Uterus (tissue), 2 donors: ENCODE data around the gene LRRC39.

ENCODE experiments used
- POLR2A ChIP-seq, 2 donors: fragments of 450-650 bp; IDR thresholded peaks; one replicate each; pipeline ENCODE4 v1.6.1; 2016; ENCODE audit warnings: antibody characterized with exemption in 2 of 2, mild to moderate bottlenecking in 1 of 2, moderate library complexity in 1 of 2
- TF ChIP-seq, protein P1 (sequence below), 4 experiments: fragments of 200-600 bp in 2 of 4; fragments of 450-650 bp in 2 of 4; sonication (generic) in 2 of 4; IDR thresholded peaks; one replicate each; pipeline ENCODE4 v1.5.1; 2016 to 2019; ENCODE audit warnings: antibody characterized with exemption in 4 of 4, mild to moderate bottlenecking in 2 of 4, moderate library complexity in 1 of 4

DNA sequence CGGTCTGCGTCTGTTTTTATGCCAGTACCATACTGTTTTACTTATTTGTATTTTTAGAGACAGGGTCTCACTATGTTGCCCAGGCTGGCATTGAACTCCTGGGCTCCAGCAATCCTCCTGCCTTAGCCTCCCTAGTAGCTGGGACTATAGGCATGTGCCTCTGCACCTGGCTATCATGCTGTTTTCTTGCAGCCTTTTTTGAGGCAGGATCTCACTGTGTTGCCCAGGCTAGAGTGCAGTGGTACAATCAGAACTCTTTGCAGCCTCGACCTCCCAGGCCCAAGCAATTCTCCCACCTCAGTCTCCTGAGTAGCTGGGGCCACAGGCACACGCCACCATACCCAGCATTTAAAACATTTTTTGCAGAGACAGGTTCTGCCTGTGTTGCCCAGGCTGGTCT, 5.3 kb upstream of the LRRC39 start:
- TF ChIP-seq, protein P1, sequence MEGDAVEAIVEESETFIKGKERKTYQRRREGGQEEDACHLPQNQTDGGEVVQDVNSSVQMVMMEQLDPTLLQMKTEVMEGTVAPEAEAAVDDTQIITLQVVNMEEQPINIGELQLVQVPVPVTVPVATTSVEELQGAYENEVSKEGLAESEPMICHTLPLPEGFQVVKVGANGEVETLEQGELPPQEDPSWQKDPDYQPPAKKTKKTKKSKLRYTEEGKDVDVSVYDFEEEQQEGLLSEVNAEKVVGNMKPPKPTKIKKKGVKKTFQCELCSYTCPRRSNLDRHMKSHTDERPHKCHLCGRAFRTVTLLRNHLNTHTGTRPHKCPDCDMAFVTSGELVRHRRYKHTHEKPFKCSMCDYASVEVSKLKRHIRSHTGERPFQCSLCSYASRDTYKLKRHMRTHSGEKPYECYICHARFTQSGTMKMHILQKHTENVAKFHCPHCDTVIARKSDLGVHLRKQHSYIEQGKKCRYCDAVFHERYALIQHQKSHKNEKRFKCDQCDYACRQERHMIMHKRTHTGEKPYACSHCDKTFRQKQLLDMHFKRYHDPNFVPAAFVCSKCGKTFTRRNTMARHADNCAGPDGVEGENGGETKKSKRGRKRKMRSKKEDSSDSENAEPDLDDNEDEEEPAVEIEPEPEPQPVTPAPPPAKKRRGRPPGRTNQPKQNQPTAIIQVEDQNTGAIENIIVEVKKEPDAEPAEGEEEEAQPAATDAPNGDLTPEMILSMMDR (IDR thresholded peaks at IDR 0.05) = no peak
- TF ChIP-seq POLR2A (IDR thresholded peaks at IDR 0.05) = no peak
